Pons (tissue), 1 donor: ENCODE data around the gene COL12A1.

Source experiments
- DNase-seq: peaks from one replicate; pipeline ENCODE4 v3.0.0-alpha.2; 2016; ENCODE audit warnings: low spot score

The COL12A1 gene

GRCh38 chr6:75142721-75143120 lies 63.1 kb downstream of the COL12A1 start:
- DNase-seq, result no peak

- no peak for DNase-seq
These were observed 70.0 kb downstream of the COL12A1 start for GRCh38 chr6:75135876-75136275.

GRCh38 chr6:75135450-75135849 lies 70.4 kb downstream of the COL12A1 start:
- no peak for DNase-seq

GRCh38 chr6:75130784-75131183 lies 75.1 kb downstream of the COL12A1 start:
- no peak for DNase-seq

GRCh38 chr6:75128878-75129570 lies 76.8 kb downstream of the COL12A1 start:
- no peak for DNase-seq

DNA sequence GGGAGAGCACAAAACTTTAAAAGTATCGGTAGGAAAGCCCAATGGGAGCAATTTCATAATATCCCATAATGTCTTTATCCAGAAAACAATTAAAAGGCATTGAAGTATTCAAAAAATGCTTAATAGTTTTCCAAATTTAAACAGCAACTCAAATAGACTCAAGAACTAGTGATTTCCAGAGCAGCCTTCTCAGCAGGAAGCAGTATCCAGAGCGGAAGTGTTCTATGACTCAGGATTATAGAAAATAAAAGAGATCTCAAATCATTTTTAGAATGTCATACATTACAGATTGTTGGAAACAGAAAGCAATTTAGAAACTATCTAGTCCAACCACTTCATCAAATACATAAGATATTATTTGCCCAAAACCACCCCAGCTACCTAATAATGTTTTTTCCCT lies 79.3 kb downstream of the COL12A1 start:
- no peak for DNase-seq

GRCh38 chr6:75124983-75125382 lies 80.9 kb downstream of the COL12A1 start:
- no peak for DNase-seq

GRCh38 chr6:75124085-75124484 lies 81.8 kb downstream of the COL12A1 start:
- no peak for DNase-seq

DNA sequence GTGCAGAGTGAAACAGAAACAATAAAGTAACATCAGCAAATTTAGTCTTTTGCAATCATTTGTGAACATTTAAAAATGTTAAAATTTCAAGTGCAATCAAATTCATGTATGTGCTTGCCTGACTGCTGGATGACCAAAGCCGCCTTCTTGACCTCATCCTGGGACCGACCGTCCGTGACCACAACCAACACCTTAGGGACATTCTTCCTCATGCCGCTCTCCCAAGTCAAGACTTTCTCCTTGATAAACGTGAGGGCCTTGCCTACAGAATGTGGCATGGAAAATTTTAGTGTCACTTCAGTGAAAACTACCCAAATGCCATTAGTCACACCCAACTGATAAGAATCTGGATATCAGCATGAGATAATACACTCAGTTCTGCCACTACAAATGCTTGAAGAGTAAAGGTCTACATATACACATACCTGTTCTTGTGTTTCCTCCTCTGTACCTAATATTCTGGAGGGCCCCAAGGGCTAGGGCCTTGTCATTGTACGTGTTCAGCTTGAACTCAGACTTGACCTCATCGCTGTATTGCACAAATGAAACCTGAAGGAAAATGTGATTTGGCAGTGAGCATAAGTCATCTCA lies 86.8 kb downstream of the COL12A1 start:
- no peak for DNase-seq

GRCh38 chr6:75117701-75118100 lies 88.2 kb downstream of the COL12A1 start:
- DNase-seq, result no peak

GRCh38 chr6:75116946-75117345 lies 88.9 kb downstream of the COL12A1 start:
- no peak for DNase-seq

- DNase-seq, result no peak
These were observed 90.4 kb downstream of the COL12A1 start for GRCh38 chr6:75115481-75115880.

DNA sequence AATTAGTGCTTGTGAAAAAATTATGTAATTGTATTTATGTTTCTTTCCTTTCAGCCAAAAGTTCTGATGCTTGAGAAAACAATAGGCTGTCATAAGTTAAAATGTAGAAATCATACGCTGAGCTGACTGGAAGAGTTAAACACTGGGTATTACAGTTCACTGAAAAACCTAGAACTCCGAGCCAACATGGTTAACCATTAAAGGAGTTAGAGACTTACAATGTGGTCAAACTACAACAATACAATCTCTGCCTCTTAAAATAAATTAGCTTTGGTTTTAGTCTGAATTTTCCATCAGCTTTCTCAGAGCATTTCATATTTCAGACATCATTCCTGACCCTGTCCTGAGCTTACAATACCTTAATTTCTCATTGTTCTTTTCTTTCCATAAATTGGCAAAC lies 91.0 kb downstream of the COL12A1 start:
- no peak for DNase-seq

GRCh38 chr6:75114195-75114594 lies 91.7 kb downstream of the COL12A1 start:
- no peak for DNase-seq

- no peak for DNase-seq
These were observed 92.4 kb downstream of the COL12A1 start for GRCh38 chr6:75113446-75113845.

GRCh38 chr6:75109765-75110164 lies 96.1 kb downstream of the COL12A1 start:
- no peak for DNase-seq

GRCh38 chr6:75109022-75109421 lies 96.8 kb downstream of the COL12A1 start:
- no peak for DNase-seq

- no peak for DNase-seq
These were observed 97.4 kb downstream of the COL12A1 start for GRCh38 chr6:75108333-75108974.

- DNase-seq, result no peak
These were observed 97.9 kb downstream of the COL12A1 start for GRCh38 chr6:75107913-75108312.

DNA sequence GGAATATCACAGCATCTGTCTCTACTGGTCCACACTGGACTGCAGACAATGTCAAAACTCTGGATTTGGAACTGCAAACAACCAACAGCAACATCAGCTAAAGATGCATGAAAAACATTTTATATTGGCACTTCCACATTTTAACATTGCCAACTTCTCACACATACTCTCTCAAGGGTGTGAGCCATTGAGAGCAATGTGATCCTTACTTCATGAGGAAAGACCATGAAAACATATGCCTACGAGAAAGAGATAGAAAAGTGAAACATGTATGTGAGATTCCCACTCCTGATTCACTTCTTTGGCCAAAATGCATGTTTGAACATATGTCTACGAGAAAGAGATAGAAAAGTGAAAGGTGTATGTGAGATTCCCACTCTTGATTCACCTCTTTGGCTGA lies 99.4 kb downstream of the COL12A1 start:
- DNase-seq, result no peak

- no peak for DNase-seq
These were observed 102.4 kb downstream of the COL12A1 start for GRCh38 chr6:75103431-75103830.

- no peak for DNase-seq
These were observed 103.6 kb downstream of the COL12A1 start for GRCh38 chr6:75102301-75102700.

DNA sequence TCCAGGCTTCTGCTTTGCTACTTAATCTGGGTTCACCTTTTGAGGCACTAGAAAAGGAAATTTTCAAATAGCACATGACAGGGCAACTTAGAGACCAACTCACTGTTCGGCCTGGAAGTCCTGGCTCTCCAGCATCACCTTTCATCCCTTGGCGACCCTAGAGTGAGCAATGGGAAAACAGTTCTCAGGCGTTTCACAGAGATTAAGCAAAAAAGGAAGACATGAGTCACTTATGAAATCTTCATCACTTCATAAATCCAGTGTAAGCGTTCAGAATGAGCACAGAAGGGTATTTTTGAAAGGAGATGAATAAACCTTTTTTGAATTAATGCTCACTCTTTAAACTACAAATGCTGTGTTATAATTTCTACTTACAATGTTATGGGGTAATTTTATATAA lies 104.0 kb downstream of the COL12A1 start:
- DNase-seq, result no peak

GRCh38 chr6:75098709-75099108 lies 107.1 kb downstream of the COL12A1 start:
- peak; percentile 12 for DNase-seq
